SK-N-SH treated with all-trans-retinoic acid at 6 μM for 48 hours (cell line): Measurements from ENCODE around the gene POLR2F.

Experiments used
- ATAC-seq: fragments of 200-7000 bp; cut with Tn5 transposase; 3 replicates; pipeline ENCODE4 v1.9.1; 2020; ENCODE audit warnings: mild to moderate bottlenecking, moderate library complexity
- ARNTL ChIP-seq: fragments of 450-650 bp; formaldehyde crosslinking; IDR thresholded peaks from 2 replicates; pipeline ENCODE4 v1.5.0; 2020; ENCODE audit warnings: low read depth, mild to moderate bottlenecking, moderate library complexity, borderline replicate concordance
- BACH2 ChIP-seq: fragments of 250-450 bp; sonication (Bioruptor Pico); IDR thresholded peaks from 2 replicates; pipeline ENCODE4 v1.9.0; 2021; ENCODE audit warnings: mild to moderate bottlenecking, borderline replicate concordance
- CREB5 ChIP-seq: fragments of 250-450 bp; sonication (Bioruptor Pico); IDR thresholded peaks from 2 replicates; pipeline ENCODE4 v1.5.1; 2020; ENCODE audit warnings: low read depth, mild to moderate bottlenecking, moderate library complexity
- CSDC2 ChIP-seq: fragments of 250-450 bp; sonication (Bioruptor Pico); IDR thresholded peaks from 2 replicates; pipeline ENCODE4 v1.5.0; 2020; ENCODE audit warnings: mild to moderate bottlenecking, moderate library complexity
- CSRNP3 ChIP-seq: fragments of 250-450 bp; sonication (Bioruptor Pico); IDR thresholded peaks from 2 replicates; pipeline ENCODE4 v1.5.1; 2021; ENCODE audit warnings: mild to moderate bottlenecking, moderate library complexity
- ESRRG ChIP-seq: fragments of 250-450 bp; sonication (Bioruptor Pico); IDR thresholded peaks from 2 replicates; pipeline ENCODE4 v1.6.1; 2021; ENCODE audit warnings: mild to moderate bottlenecking
- OSR1 ChIP-seq: fragments of 250-450 bp; sonication (Bioruptor Pico); IDR thresholded peaks from 2 replicates; pipeline ENCODE4 v1.8.0; 2022; ENCODE audit warnings: moderate library complexity, mild to moderate bottlenecking, inconsistent platforms
- PPARA ChIP-seq: fragments of 250-450 bp; sonication (Bioruptor Pico); IDR thresholded peaks from 2 replicates; pipeline ENCODE4 v1.5.0; 2020; ENCODE audit warnings: mild to moderate bottlenecking, borderline replicate concordance
- RARB ChIP-seq: fragments of 250-450 bp; sonication (Bioruptor Pico); IDR thresholded peaks from 2 replicates; pipeline ENCODE4 v1.8.0; 2021; ENCODE audit warnings: mild to moderate bottlenecking, moderate library complexity
- TCF4 ChIP-seq: fragments of 250-450 bp; sonication (Bioruptor Pico); IDR thresholded peaks from 2 replicates; pipeline ENCODE4 v1.8.0; 2021; ENCODE audit warnings: mild to moderate bottlenecking, moderate library complexity, borderline replicate concordance
- TOX ChIP-seq: fragments of 250-450 bp; sonication (Bioruptor Pico); IDR thresholded peaks from 2 replicates; pipeline ENCODE4 v1.8.0; 2021; ENCODE audit warnings: mild to moderate bottlenecking, moderate library complexity, borderline replicate concordance
- TSHZ2 ChIP-seq: fragments of 250-450 bp; sonication (Bioruptor Pico); IDR thresholded peaks from 2 replicates; pipeline ENCODE4 v1.5.0; 2020; ENCODE audit warnings: mild to moderate bottlenecking, moderate library complexity
- ZC3H10 ChIP-seq: fragments of 250-450 bp; sonication (Bioruptor Pico); IDR thresholded peaks from 2 replicates; pipeline ENCODE4 v1.5.1; 2021; ENCODE audit warnings: mild to moderate bottlenecking, moderate library complexity
- ZFP30 ChIP-seq: fragments of 450-650 bp; formaldehyde crosslinking; IDR thresholded peaks from 2 replicates; pipeline ENCODE4 v1.5.0; 2022; ENCODE audit warnings: mild to moderate bottlenecking, moderate library complexity
- ZNF70 ChIP-seq: fragments of 450-650 bp; formaldehyde crosslinking; IDR thresholded peaks from 2 replicates; pipeline ENCODE4 v1.5.0; 2020; ENCODE audit warnings: mild to moderate bottlenecking, moderate library complexity
- ZNF8 ChIP-seq: fragments of 450-650 bp; formaldehyde crosslinking; IDR thresholded peaks from 2 replicates; pipeline ENCODE4 v1.5.0; 2020; ENCODE audit warnings: mild to moderate bottlenecking, moderate library complexity

POLR2F gene

GRCh38 chr22:37989146-37990045 is 35.9 kb downstream of the POLR2F start (continued):
- no peak for TF ChIP-seq CSRNP3 (CRISPR knock-in tag)
- TF ChIP-seq, all 23 proteins: peak for 0

GRCh38 chr22:37990301-37990700 is 36.8 kb downstream of the POLR2F start:
- ATAC-seq: no peak
- TF ChIP-seq CREB5 (CRISPR knock-in tag): no peak
- TF ChIP-seq RARB (CRISPR knock-in tag): no peak
- TF ChIP-seq ZNF8 (CRISPR knock-in tag): no peak

- no peak for TF ChIP-seq ZFP30
- no peak for TF ChIP-seq CSDC2
- TF ChIP-seq ZC3H10 (CRISPR knock-in tag): no peak
- no peak for ATAC-seq
Observed at GRCh38 chr22:37990862-37991261, 37.4 kb downstream of the POLR2F start.

GRCh38 chr22:37991731-37992442 is 38.4 kb downstream of the POLR2F start:
- ATAC-seq: no peak
- TF ChIP-seq ESRRG (CRISPR knock-in tag) (no peak), TCF4 (CRISPR knock-in tag) (no peak), CSDC2 (no peak), TSHZ2 (CRISPR knock-in tag) (no peak), BACH2 (CRISPR knock-in tag) (no peak), RARB (CRISPR knock-in tag) (no peak), TOX (CRISPR knock-in tag) (no peak), ZFP30 (no peak), CSRNP3 (CRISPR knock-in tag) (no peak), ZC3H10 (CRISPR knock-in tag) (no peak), PPARA (CRISPR knock-in tag) (no peak), OSR1 (CRISPR knock-in tag) (no peak), ZNF70 (CRISPR knock-in tag) (no peak), ARNTL (CRISPR knock-in tag) (no peak), CREB5 (CRISPR knock-in tag) (no peak), ZNF8 (CRISPR knock-in tag) (no peak)
- TF ChIP-seq, all 23 proteins: peak for 0
